GM23338 (cell line): ENCODE data around the gene SYCP3. TPM values are rescaled to one million over a fixed set of nuclear protein-coding genes. Genes with fewer than 3 reads are reported as not detected.

ENCODE experiments used
- ATAC-seq: fragments of 200-7000 bp; cut with Tn5 transposase; 3 replicates; pipeline ENCODE4 v1.9.1; 2020
- DNase-seq: peaks from one replicate; pipeline ENCODE4 v3.0.0-alpha.2; 2015; ENCODE audit warnings: low spot score
- H2AFZ ChIP-seq: fragments of 200-600 bp; sonication (generic); 2 replicates; pipeline ENCODE4 v1.8.0; 2016; ENCODE audit warnings: antibody characterized with exemption, mild to moderate bottlenecking, moderate library complexity
- H3F3A ChIP-seq: fragments of 200-600 bp; sonication (generic); replicated peaks from 2 replicates; pipeline ENCODE4 v1.8.0; 2017; ENCODE audit warnings: antibody characterized with exemption, mixed run types, low read depth
- H3K27ac ChIP-seq: fragments of 200-600 bp; sonication (generic); 2 replicates; pipeline ENCODE4 v1.6.1; 2016; ENCODE audit warnings: low read depth
- H3K27me3 ChIP-seq: fragments of 200-600 bp; sonication (generic); 2 replicates; pipeline ENCODE4 v1.8.0; 2016; ENCODE audit warnings: mild to moderate bottlenecking, mixed run types, moderate library complexity; ENCODE audit not compliant: insufficient read depth
- H3K36me3 ChIP-seq: fragments of 200-600 bp; sonication (generic); 2 replicates; pipeline ENCODE4 v1.8.0; 2016; ENCODE audit warnings: mild to moderate bottlenecking; ENCODE audit not compliant: insufficient read depth
- H3K4me1 ChIP-seq: fragments of 200-600 bp; sonication (generic); 2 replicates; pipeline ENCODE4 v1.8.0; 2016; ENCODE audit warnings: mild to moderate bottlenecking, moderate library complexity; ENCODE audit not compliant: insufficient read depth
- H3K4me2 ChIP-seq: fragments of 200-600 bp; sonication (generic); 2 replicates; pipeline ENCODE4 v1.7.1; 2017; ENCODE audit warnings: mixed run types
- H3K4me3 ChIP-seq: fragments of 200-600 bp; sonication (generic); 2 replicates; pipeline ENCODE4 v1.6.1; 2016; ENCODE audit warnings: mixed run types
- H3K79me2 ChIP-seq: fragments of 200-600 bp; sonication (generic); replicated peaks from 2 replicates; pipeline ENCODE4 v1.8.0; 2017; ENCODE audit warnings: mild to moderate bottlenecking; ENCODE audit not compliant: insufficient read depth
- H3K9me2 ChIP-seq: fragments of 200-600 bp; sonication (generic); 2 replicates; pipeline ENCODE4 v1.8.0; 2017; ENCODE audit not compliant: insufficient read depth
- H4K20me1 ChIP-seq: fragments of 200-600 bp; sonication (generic); replicated peaks from 2 replicates; pipeline ENCODE4 v1.8.0; 2017; ENCODE audit warnings: mild to moderate bottlenecking; ENCODE audit not compliant: insufficient read depth
- H3K27ac Mint-ChIP-seq: 2 replicates; pipeline ENCODE4 v1.8.0; 2020; ENCODE audit warnings: inconsistent platforms, mild to moderate bottlenecking, moderate library complexity, mixed read lengths
- H3K27me3 Mint-ChIP-seq: 3 replicates; pipeline ENCODE4 v1.8.0; 2022; ENCODE audit warnings: low read depth, mild to moderate bottlenecking, moderate library complexity, mixed read lengths, inconsistent platforms; ENCODE audit not compliant: insufficient read depth, poor library complexity
- H3K36me3 Mint-ChIP-seq: 3 replicates; pipeline ENCODE4 v1.8.0; 2021; ENCODE audit warnings: low read depth, mild to moderate bottlenecking, inconsistent platforms, moderate library complexity, mixed read lengths
- H3K4me1 Mint-ChIP-seq: 3 replicates; pipeline ENCODE4 v1.8.0; 2020; ENCODE audit warnings: mild to moderate bottlenecking, inconsistent platforms, mixed read lengths
- H3K4me3 Mint-ChIP-seq: 3 replicates; pipeline ENCODE4 v1.8.0; 2021; ENCODE audit warnings: moderate library complexity, mild to moderate bottlenecking, inconsistent platforms, mixed read lengths
- H3K9me3 Mint-ChIP-seq: 3 replicates; pipeline ENCODE4 v1.8.0; 2020; ENCODE audit warnings: moderate library complexity, mild to moderate bottlenecking, inconsistent platforms, mixed read lengths
- CREB1 ChIP-seq: fragments of 250-450 bp; sonication (Bioruptor Pico); IDR thresholded peaks from 2 replicates; pipeline ENCODE4 v1.5.0; 2020; ENCODE audit warnings: low read depth, mild to moderate bottlenecking, moderate library complexity
- EZH2 ChIP-seq: fragments of 200-600 bp; sonication (generic); IDR thresholded peaks from one replicate; pipeline ENCODE4 v1.8.0; 2017; ENCODE audit warnings: antibody characterized with exemption, mild to moderate bottlenecking, low read depth; ENCODE audit not compliant: unreplicated experiment
- EZH2phosphoT487 ChIP-seq: fragments of 200-600 bp; sonication (generic); IDR thresholded peaks from one replicate; pipeline ENCODE4 v1.8.1; 2018; ENCODE audit warnings: antibody characterized with exemption; ENCODE audit not compliant: unreplicated experiment
- JUNB ChIP-seq: IDR thresholded peaks from one replicate; pipeline ENCODE4 v1.6.1; 2016; ENCODE audit warnings: antibody characterized with exemption; ENCODE audit not compliant: unreplicated experiment
- NANOG ChIP-seq: IDR thresholded peaks from 2 replicates; pipeline ENCODE4 v1.6.1; 2016; ENCODE audit warnings: antibody characterized with exemption, borderline replicate concordance
- POLR2AphosphoS5 ChIP-seq: IDR thresholded peaks from 2 replicates; pipeline ENCODE4 v1.6.1; 2016; ENCODE audit warnings: antibody characterized with exemption, low read depth
- STAT1 ChIP-seq: IDR thresholded peaks from one replicate; pipeline ENCODE4 v1.6.1; 2016; ENCODE audit warnings: antibody characterized with exemption; ENCODE audit not compliant: unreplicated experiment
- ZNF114 ChIP-seq: fragments of 250-450 bp; sonication (Bioruptor Pico); IDR thresholded peaks from 2 replicates; pipeline ENCODE4 v1.5.0; 2020; ENCODE audit warnings: mild to moderate bottlenecking, moderate library complexity
- ZNF331 ChIP-seq: fragments of 250-450 bp; sonication (Bioruptor Pico); IDR thresholded peaks from 2 replicates; pipeline ENCODE4 v1.5.0; 2020; ENCODE audit warnings: low read depth, mild to moderate bottlenecking, moderate library complexity
- polyA plus RNA-seq: library from polyadenylated mRNA; unstranded; fragments of >200 nt; fragmentation: Nextera tagmentation; extraction: Ambion mirVana; gene quantifications from 2 replicates; pipeline ENCODE4 v1.2.1, GENCODE V29; 2016
- total RNA-seq: library from RNA; depleted of rRNA; stranded (reverse); fragments of >200 nt; shearing (Covaris generic); gene quantifications from 2 replicates; pipeline ENCODE4 v1.2.3, GENCODE V29; 2014
- TF ChIP-seq, protein P1 (sequence below): IDR thresholded peaks from one replicate; pipeline ENCODE4 v1.6.1; 2018; ENCODE audit warnings: antibody characterized with exemption; ENCODE audit not compliant: unreplicated experiment
- TF ChIP-seq, protein P2 (sequence below), 2 experiments: fragments of 200-600 bp in 1 of 2; sonication (generic) in 1 of 2; conservative IDR thresholded peaks; 2 replicates each; pipeline versions ENCODE4 v1.5.1 to v1.6.1; 2016 to 2017; ENCODE audit warnings: antibody characterized with exemption in 2 of 2, low read depth in 2 of 2, mild to moderate bottlenecking in 2 of 2, moderate library complexity in 1 of 2
- TF ChIP-seq, protein P3 (sequence below): IDR thresholded peaks from 2 replicates; pipeline ENCODE4 v1.6.1; 2016; ENCODE audit warnings: antibody characterized with exemption
- TF ChIP-seq, protein P4 (sequence below): fragments of 250-450 bp; sonication (Bioruptor Pico); IDR thresholded peaks from 2 replicates; pipeline ENCODE4 v1.5.0; 2020; ENCODE audit warnings: mild to moderate bottlenecking, moderate library complexity

Gene SYCP3
- total and polyA plus RNA-seq, 2 experiments from 2014 or later = 0.07 to 1.5 TPM

DNA sequence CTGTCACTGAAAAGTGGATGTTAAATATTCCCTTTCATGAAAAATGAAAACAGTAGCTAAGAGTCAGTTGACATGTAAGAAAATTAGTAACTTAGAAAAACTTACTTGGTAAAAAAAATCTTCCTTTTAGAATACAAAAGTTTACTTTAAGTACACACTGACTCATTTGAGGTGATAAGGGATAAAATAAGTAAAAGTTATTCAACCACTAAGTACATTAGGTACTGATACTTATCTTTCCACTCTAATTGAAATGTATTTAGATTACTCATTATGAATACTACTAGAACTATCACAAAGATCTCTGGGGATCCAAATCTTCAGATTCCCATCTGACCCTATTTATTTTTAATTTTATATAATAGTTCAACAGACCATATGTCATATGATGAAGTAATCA lies 12.2 kb downstream of the SYCP3 start:
- Mint-ChIP-seq H3K27ac (no peak overlapping the region), H3K27me3 (peaks cover 3% of the 10 kb centered on the region), H3K36me3 (no peaks in the 10 kb centered on the region), H3K4me3 (no peak overlapping the region), H3K9me3 (no peaks in the 10 kb centered on the region), H3K4me1 (no peaks in the 10 kb centered on the region)
- TF ChIP-seq, protein P1, sequence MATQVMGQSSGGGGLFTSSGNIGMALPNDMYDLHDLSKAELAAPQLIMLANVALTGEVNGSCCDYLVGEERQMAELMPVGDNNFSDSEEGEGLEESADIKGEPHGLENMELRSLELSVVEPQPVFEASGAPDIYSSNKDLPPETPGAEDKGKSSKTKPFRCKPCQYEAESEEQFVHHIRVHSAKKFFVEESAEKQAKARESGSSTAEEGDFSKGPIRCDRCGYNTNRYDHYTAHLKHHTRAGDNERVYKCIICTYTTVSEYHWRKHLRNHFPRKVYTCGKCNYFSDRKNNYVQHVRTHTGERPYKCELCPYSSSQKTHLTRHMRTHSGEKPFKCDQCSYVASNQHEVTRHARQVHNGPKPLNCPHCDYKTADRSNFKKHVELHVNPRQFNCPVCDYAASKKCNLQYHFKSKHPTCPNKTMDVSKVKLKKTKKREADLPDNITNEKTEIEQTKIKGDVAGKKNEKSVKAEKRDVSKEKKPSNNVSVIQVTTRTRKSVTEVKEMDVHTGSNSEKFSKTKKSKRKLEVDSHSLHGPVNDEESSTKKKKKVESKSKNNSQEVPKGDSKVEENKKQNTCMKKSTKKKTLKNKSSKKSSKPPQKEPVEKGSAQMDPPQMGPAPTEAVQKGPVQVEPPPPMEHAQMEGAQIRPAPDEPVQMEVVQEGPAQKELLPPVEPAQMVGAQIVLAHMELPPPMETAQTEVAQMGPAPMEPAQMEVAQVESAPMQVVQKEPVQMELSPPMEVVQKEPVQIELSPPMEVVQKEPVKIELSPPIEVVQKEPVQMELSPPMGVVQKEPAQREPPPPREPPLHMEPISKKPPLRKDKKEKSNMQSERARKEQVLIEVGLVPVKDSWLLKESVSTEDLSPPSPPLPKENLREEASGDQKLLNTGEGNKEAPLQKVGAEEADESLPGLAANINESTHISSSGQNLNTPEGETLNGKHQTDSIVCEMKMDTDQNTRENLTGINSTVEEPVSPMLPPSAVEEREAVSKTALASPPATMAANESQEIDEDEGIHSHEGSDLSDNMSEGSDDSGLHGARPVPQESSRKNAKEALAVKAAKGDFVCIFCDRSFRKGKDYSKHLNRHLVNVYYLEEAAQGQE = no peak
- TF ChIP-seq EZH2phosphoT487 = no peak
- TF ChIP-seq, protein P2, sequence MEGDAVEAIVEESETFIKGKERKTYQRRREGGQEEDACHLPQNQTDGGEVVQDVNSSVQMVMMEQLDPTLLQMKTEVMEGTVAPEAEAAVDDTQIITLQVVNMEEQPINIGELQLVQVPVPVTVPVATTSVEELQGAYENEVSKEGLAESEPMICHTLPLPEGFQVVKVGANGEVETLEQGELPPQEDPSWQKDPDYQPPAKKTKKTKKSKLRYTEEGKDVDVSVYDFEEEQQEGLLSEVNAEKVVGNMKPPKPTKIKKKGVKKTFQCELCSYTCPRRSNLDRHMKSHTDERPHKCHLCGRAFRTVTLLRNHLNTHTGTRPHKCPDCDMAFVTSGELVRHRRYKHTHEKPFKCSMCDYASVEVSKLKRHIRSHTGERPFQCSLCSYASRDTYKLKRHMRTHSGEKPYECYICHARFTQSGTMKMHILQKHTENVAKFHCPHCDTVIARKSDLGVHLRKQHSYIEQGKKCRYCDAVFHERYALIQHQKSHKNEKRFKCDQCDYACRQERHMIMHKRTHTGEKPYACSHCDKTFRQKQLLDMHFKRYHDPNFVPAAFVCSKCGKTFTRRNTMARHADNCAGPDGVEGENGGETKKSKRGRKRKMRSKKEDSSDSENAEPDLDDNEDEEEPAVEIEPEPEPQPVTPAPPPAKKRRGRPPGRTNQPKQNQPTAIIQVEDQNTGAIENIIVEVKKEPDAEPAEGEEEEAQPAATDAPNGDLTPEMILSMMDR (conservative IDR thresholded peaks at IDR 0.05; ENCODE audit: low read depth in 2 of 2) = no peak
- no peak for TF ChIP-seq CREB1 (CRISPR knock-in tag)
- TF ChIP-seq NANOG = no peak
- TF ChIP-seq JUNB = no peak
- TF ChIP-seq, protein P3, sequence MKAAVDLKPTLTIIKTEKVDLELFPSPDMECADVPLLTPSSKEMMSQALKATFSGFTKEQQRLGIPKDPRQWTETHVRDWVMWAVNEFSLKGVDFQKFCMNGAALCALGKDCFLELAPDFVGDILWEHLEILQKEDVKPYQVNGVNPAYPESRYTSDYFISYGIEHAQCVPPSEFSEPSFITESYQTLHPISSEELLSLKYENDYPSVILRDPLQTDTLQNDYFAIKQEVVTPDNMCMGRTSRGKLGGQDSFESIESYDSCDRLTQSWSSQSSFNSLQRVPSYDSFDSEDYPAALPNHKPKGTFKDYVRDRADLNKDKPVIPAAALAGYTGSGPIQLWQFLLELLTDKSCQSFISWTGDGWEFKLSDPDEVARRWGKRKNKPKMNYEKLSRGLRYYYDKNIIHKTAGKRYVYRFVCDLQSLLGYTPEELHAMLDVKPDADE = no peak
- no peak for TF ChIP-seq EZH2
- TF ChIP-seq, protein P4, sequence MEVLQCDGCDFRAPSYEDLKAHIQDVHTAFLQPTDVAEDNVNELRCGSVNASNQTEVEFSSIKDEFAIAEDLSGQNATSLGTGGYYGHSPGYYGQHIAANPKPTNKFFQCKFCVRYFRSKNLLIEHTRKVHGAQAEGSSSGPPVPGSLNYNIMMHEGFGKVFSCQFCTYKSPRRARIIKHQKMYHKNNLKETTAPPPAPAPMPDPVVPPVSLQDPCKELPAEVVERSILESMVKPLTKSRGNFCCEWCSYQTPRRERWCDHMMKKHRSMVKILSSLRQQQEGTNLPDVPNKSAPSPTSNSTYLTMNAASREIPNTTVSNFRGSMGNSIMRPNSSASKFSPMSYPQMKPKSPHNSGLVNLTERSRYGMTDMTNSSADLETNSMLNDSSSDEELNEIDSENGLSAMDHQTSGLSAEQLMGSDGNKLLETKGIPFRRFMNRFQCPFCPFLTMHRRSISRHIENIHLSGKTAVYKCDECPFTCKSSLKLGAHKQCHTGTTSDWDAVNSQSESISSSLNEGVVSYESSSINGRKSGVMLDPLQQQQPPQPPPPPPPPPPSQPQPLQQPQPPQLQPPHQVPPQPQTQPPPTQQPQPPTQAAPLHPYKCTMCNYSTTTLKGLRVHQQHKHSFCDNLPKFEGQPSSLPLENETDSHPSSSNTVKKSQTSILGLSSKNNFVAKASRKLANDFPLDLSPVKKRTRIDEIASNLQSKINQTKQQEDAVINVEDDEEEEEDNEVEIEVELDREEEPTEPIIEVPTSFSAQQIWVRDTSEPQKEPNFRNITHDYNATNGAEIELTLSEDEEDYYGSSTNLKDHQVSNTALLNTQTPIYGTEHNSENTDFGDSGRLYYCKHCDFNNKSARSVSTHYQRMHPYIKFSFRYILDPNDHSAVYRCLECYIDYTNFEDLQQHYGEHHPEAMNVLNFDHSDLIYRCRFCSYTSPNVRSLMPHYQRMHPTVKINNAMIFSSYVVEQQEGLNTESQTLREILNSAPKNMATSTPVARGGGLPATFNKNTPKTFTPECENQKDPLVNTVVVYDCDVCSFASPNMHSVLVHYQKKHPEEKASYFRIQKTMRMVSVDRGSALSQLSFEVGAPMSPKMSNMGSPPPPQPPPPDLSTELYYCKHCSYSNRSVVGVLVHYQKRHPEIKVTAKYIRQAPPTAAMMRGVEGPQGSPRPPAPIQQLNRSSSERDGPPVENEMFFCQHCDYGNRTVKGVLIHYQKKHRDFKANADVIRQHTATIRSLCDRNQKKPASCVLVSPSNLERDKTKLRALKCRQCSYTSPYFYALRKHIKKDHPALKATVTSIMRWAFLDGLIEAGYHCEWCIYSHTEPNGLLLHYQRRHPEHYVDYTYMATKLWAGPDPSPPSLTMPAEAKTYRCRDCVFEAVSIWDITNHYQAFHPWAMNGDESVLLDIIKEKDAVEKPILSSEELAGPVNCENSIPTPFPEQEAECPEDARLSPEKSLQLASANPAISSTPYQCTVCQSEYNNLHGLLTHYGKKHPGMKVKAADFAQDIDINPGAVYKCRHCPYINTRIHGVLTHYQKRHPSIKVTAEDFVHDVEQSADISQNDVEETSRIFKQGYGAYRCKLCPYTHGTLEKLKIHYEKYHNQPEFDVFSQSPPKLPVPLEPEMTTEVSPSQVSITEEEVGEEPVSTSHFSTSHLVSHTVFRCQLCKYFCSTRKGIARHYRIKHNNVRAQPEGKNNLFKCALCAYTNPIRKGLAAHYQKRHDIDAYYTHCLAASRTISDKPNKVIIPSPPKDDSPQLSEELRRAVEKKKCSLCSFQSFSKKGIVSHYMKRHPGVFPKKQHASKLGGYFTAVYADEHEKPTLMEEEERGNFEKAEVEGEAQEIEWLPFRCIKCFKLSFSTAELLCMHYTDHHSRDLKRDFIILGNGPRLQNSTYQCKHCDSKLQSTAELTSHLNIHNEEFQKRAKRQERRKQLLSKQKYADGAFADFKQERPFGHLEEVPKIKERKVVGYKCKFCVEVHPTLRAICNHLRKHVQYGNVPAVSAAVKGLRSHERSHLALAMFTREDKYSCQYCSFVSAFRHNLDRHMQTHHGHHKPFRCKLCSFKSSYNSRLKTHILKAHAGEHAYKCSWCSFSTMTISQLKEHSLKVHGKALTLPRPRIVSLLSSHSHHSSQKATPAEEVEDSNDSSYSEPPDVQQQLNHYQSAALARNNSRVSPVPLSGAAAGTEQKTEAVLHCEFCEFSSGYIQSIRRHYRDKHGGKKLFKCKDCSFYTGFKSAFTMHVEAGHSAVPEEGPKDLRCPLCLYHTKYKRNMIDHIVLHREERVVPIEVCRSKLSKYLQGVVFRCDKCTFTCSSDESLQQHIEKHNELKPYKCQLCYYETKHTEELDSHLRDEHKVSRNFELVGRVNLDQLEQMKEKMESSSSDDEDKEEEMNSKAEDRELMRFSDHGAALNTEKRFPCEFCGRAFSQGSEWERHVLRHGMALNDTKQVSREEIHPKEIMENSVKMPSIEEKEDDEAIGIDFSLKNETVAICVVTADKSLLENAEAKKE (CRISPR knock-in tag) = no peak
- no peak for TF ChIP-seq ZNF331 (CRISPR knock-in tag)
- no peak for TF ChIP-seq STAT1
- no peak for TF ChIP-seq POLR2AphosphoS5
- TF ChIP-seq ZNF114 (CRISPR knock-in tag) = no peak
- Histone ChIP-seq H4K20me1 (no peaks in the 10 kb centered on the region), H3K4me1 (no peaks in the 10 kb centered on the region), H3F3A (no peaks in the 10 kb centered on the region), H3K36me3 (no peaks in the 10 kb centered on the region; the same call in 1 of the 2 replicates), H3K4me3 (no peak overlapping the region), H3K27me3 (no peaks in the 10 kb centered on the region), H3K9me2 (no peaks in the 10 kb centered on the region), H2AFZ (no peak overlapping the region), H3K79me2 (no peaks in the 10 kb centered on the region), H3K4me2 (no peak overlapping the region), H3K27ac (no peak overlapping the region)
- ATAC-seq (no peak), DNase-seq (no peak)
